B cell (primary cell): ENCODE data around the gene PIP5KL1. TPM values are rescaled to one million over a fixed set of nuclear protein-coding genes. Genes with fewer than 3 reads are reported as not detected.

Experiments used
- ATAC-seq: fragments of 200-7000 bp; cut with Tn5 transposase; one replicate; pipeline ENCODE4 v1.10.0; 2021; ENCODE audit warnings: low read depth, mild to moderate bottlenecking, moderate number of reproducible peaks, moderate library complexity
- CTCF ChIA-PET: fragments of 350-600 bp; sonication (Branson Sonifier 250); formaldehyde crosslinking; loops from one replicate; lab custom pipeline; 2021; ENCODE audit warnings: antibody characterized with exemption, inconsistent platforms; lab: Charles Lee
- POLR2A ChIA-PET: fragments of 350-600 bp; sonication (Branson Sonifier 250); formaldehyde crosslinking; loops from one replicate; lab custom pipeline; 2021; ENCODE audit warnings: antibody characterized with exemption; lab: Charles Lee
- DNase-seq: peaks from one replicate; pipeline ENCODE4 v3.0.0; 2013
- H2AFZ ChIP-seq: 2 replicates; pipeline ENCODE4 v1.6.1; 2012; ENCODE audit warnings: mild to moderate bottlenecking, low read depth, low read length; ENCODE audit not compliant: insufficient read depth, poor library complexity, severe bottlenecking
- H3K27ac ChIP-seq, 2 donors: 1 replicate in 1 of 2; 2 replicates in 1 of 2; pipeline ENCODE4 v1.5.1; 2012 to 2013; ENCODE audit warnings: low read length in 2 of 2, mild to moderate bottlenecking in 2 of 2, moderate library complexity in 1 of 2
- H3K27me3 ChIP-seq, 4 experiments: fragments of 200-600 bp in 1 of 4; sonication (generic) in 1 of 4; replicated peaks in 1 of 4; 1 replicate in 2 of 4; 2 replicates in 2 of 4; pipeline versions ENCODE4 v1.6.1 to v1.7.0; 2013 to 2016; ENCODE audit warnings: low read length in 3 of 4, mild to moderate bottlenecking in 2 of 4, mixed read lengths in 1 of 4, moderate library complexity in 1 of 4; ENCODE audit not compliant: insufficient read depth in 4 of 4, control insufficient read depth in 3 of 4; ENCODE audit errors: control extremely low read depth in 1 of 4
- H3K36me3 ChIP-seq, 2 experiments: replicated peaks in 1 of 2; 1 replicate in 1 of 2; 2 replicates in 1 of 2; pipeline versions ENCODE4 v1.6.1 to v1.7.1; 2013; ENCODE audit warnings: low read length in 1 of 2; ENCODE audit not compliant: insufficient read depth in 2 of 2, control insufficient read depth in 1 of 2; ENCODE audit errors: control extremely low read depth in 1 of 2, extremely low read depth in 1 of 2
- H3K4me1 ChIP-seq, 2 donors: fragments of 200-600 bp in 1 of 2; sonication (generic) in 1 of 2; 1 replicate in 1 of 2; 2 replicates in 1 of 2; pipeline versions ENCODE4 v1.5.1 to v1.6.1; 2013 to 2017; ENCODE audit warnings: low read length in 2 of 2; ENCODE audit not compliant: control insufficient read depth in 2 of 2, insufficient read depth in 2 of 2
- H3K4me2 ChIP-seq: replicated peaks from 2 replicates; pipeline ENCODE3; 2012; ENCODE audit warnings: mild to moderate bottlenecking, low read depth, low read length; ENCODE audit not compliant: poor library complexity, severe bottlenecking
- H3K4me3 ChIP-seq, 5 experiments: fragments of 200-600 bp in 1 of 5; sonication (generic) in 1 of 5; 1 replicate in 3 of 5; 2 replicates in 2 of 5; pipeline versions ENCODE4 v1.5.1 to v1.7.0; 2011 to 2016; ENCODE audit warnings: low read length in 4 of 5, mild to moderate bottlenecking in 4 of 5, low read depth in 2 of 5, control low read depth in 1 of 5, moderate library complexity in 1 of 5; ENCODE audit not compliant: insufficient read depth in 1 of 5; ENCODE audit errors: control extremely low read depth in 1 of 5, extremely low read depth in 1 of 5
- H3K79me2 ChIP-seq: fragments of 200-600 bp; sonication (generic); one replicate; pipeline ENCODE4 v1.6.0; 2016; ENCODE audit warnings: low read length; ENCODE audit not compliant: control insufficient read depth, insufficient read depth
- H3K9ac ChIP-seq: fragments of 200-600 bp; sonication (generic); 2 replicates; pipeline ENCODE4 v1.6.1; 2017; ENCODE audit warnings: mild to moderate bottlenecking, low read length, moderate library complexity
- H3K9me3 ChIP-seq, 3 donors: one replicate each; pipeline versions ENCODE4 v1.6.1 to v1.7.1; 2013; ENCODE audit warnings: low read length in 2 of 3; ENCODE audit not compliant: control insufficient read depth in 2 of 3, insufficient read depth in 1 of 3; ENCODE audit errors: control extremely low read depth in 1 of 3
- H4K20me1 ChIP-seq: 2 replicates; pipeline ENCODE4 v1.6.0; 2012; ENCODE audit warnings: mild to moderate bottlenecking, low read length; ENCODE audit not compliant: insufficient read depth, control insufficient read depth, poor library complexity, severe bottlenecking
- H3K27ac Mint-ChIP-seq: one replicate; pipeline ENCODE4 v1.8.0; 2021; ENCODE audit warnings: mixed read lengths
- H3K27me3 Mint-ChIP-seq: one replicate; pipeline ENCODE4 v1.8.0; 2021; ENCODE audit warnings: mixed read lengths
- H3K4me1 Mint-ChIP-seq: one replicate; pipeline ENCODE4 v1.8.0; 2021; ENCODE audit warnings: mixed read lengths
- H3K4me3 Mint-ChIP-seq: one replicate; pipeline ENCODE4 v1.8.0; 2021; ENCODE audit warnings: mixed read lengths
- H3K9me3 Mint-ChIP-seq: one replicate; pipeline ENCODE4 v1.8.0; 2022; ENCODE audit warnings: mixed read lengths; ENCODE audit not compliant: insufficient read depth
- CTCF ChIP-seq: fragments of 200-600 bp; IDR thresholded peaks from one replicate; pipeline ENCODE4 v1.8.0; 2022; ENCODE audit warnings: antibody characterized with exemption, mild to moderate bottlenecking
- EZH2 ChIP-seq: IDR thresholded peaks from 2 replicates; pipeline ENCODE4 v1.6.1; 2012; ENCODE audit warnings: borderline replicate concordance, low read depth, mild to moderate bottlenecking, moderate library complexity, low read length; ENCODE audit not compliant: insufficient read depth, poor library complexity, severe bottlenecking
- WGBS: methylation state at CpG from one replicate; pipeline ENCODE4 v1.1.5; 2013; ENCODE audit warnings: missing lambda C conversion rate; ENCODE audit not compliant: insufficient coverage; 5-methylcytosine and 5-hydroxymethylcytosine counted together
- intact Hi-C: fragments of 100-400 bp; cut with micrococcal nuclease; formaldehyde crosslinking; loops from one replicate; pipeline ENCODE4 v1.10.0; 2022
- polyA plus RNA-seq: library from polyadenylated mRNA; depleted of rRNA; stranded (reverse); fragments of >200 nt; gene quantifications from 2 replicates; pipeline ENCODE4 v1.2.3, GENCODE V29; 2012
- total RNA-seq, 2 donors: library from RNA; stranded (reverse); fragments of 120-200 nt in 1 of 2; gene quantifications; 1 replicate in 1 of 2; 2 replicates in 1 of 2; pipeline versions ENCODE4 v1.2.3 to v1.2.4, GENCODE V29; 2013 to 2022

PIP5KL1 gene
- total and polyA plus RNA-seq, 2 donors (not counting 1 experiment from before 2014, with no cell fraction given), result 0.75 to 1.4 TPM

GRCh38 chr9:127926906-127927200 lies 3.7 kb downstream of the PIP5KL1 start:
- DNase-seq (no peak), ATAC-seq (peak; percentile 1)
- ChIA-PET CTCF (interaction anchor here (1.3 kb wide), 1 partner anchor 156 kb away, joined by 3 read pairs; no protein-coding TSS in a partner anchor), POLR2A (no interaction called here)
- peaks cover 0 to 3% (median 0%) of the 10 kb centered on the region in 3 donors for H3K9me3 ChIP-seq
- H3K27me3 ChIP-seq, result peaks cover 0 to 43% (median 13%) of the 10 kb centered on the region in 4 experiments
- peaks cover 35 to 43% of the 10 kb centered on the region in 2 donors for H3K4me1 ChIP-seq
- intact Hi-C loops, result loop anchor here (1.0 kb wide), 1 partner anchor 10 kb away; the partner anchor contains the start of gene DPM2
- no peaks in the 10 kb centered on the region for H3K36me3 ChIP-seq
- Mint-ChIP-seq H3K4me3 (peak overlapping the region; percentile 72), H3K9me3 (no peaks in the 10 kb centered on the region), H3K27ac (no peak overlapping the region), H3K27me3 (peaks cover 17% of the 10 kb centered on the region), H3K4me1 (peaks cover 37% of the 10 kb centered on the region)
- H4K20me1 ChIP-seq, result peaks cover 5% of the 10 kb centered on the region
- peak overlapping the region; percentile 63 for H3K9ac ChIP-seq
- no peak overlapping the region for H3K27ac ChIP-seq
- H3K4me2 ChIP-seq, result peak overlapping the region; percentile 93
- H2AFZ ChIP-seq, result peak overlapping the region; percentile 76
- peak overlapping the region in 4 of 5 experiments; percentile 44 to 59 (median 53) for H3K4me3 ChIP-seq
- peaks cover 4% of the 10 kb centered on the region for H3K79me2 ChIP-seq
- TF ChIP-seq EZH2 (no peak), CTCF (no peak)
- 7% methylated on average over 18 of the region's 19 CpGs for WGBS
